HCT116 (cell line): ENCODE results near the gene RRBP1.

Experiments used
- EZH2 ChIP-seq: fragments of 200-600 bp; sonication (generic); IDR thresholded peaks from 2 replicates; pipeline ENCODE4 v1.6.1; 2017; ENCODE audit warnings: antibody characterized with exemption, mixed run types
- FOSL1 ChIP-seq: IDR thresholded peaks from 2 replicates; pipeline ENCODE4 v1.6.1; 2012; ENCODE audit warnings: low read depth
- POLR2A ChIP-seq: IDR thresholded peaks from 2 replicates; pipeline ENCODE4 v1.7.0; 2011; ENCODE audit warnings: borderline replicate concordance; ENCODE audit not compliant: insufficient read depth, insufficient read length; ENCODE audit errors: extremely low read depth
- POLR2AphosphoS5 ChIP-seq: IDR thresholded peaks from 2 replicates; pipeline ENCODE4 v1.6.1; 2011; ENCODE audit warnings: mild to moderate bottlenecking, low read depth, low read length, moderate library complexity
- RAD21 ChIP-seq: IDR thresholded peaks from 2 replicates; pipeline ENCODE4 v1.6.1; 2012; ENCODE audit warnings: low read depth, mild to moderate bottlenecking
- SP1 ChIP-seq: IDR thresholded peaks from 2 replicates; pipeline ENCODE4 v1.6.1; 2012; ENCODE audit warnings: low read depth
- YY1 ChIP-seq: IDR thresholded peaks from 2 replicates; pipeline ENCODE4 v1.6.1; 2011; ENCODE audit warnings: low read length, low read depth, moderate library complexity, mild to moderate bottlenecking; ENCODE audit not compliant: insufficient replicate concordance; ENCODE audit errors: extremely low read depth
- ZFX ChIP-seq: fragments of 450-650 bp; IDR thresholded peaks from 2 replicates; pipeline ENCODE4 v1.6.1; 2017
- ZNF274 ChIP-seq: fragments of 200-500 bp; sonication (Bioruptor generic); IDR thresholded peaks from 2 replicates; pipeline ENCODE4 v1.6.1; 2014; ENCODE audit warnings: mild to moderate bottlenecking, low read depth, low read length, inconsistent platforms
- TF ChIP-seq, protein P1 (sequence below), 3 experiments: fragments of 200-600 bp in 1 of 3; sonication (generic) in 1 of 3; IDR thresholded peaks in 2 of 3; conservative IDR thresholded peaks in 1 of 3; 2 replicates each; pipeline ENCODE4 v1.5.1; 2012 to 2017; ENCODE audit warnings: low read depth in 2 of 3, low read length in 2 of 3, antibody characterized with exemption in 1 of 3, borderline replicate concordance in 1 of 3, control low read depth in 1 of 3, mild to moderate bottlenecking in 1 of 3, mixed read lengths in 1 of 3, mixed run types in 1 of 3, moderate library complexity in 1 of 3; ENCODE audit not compliant: insufficient read depth in 1 of 3
- TF ChIP-seq, protein P2 (sequence below): IDR thresholded peaks from 2 replicates; pipeline ENCODE4 v1.6.1; 2012

DNA sequence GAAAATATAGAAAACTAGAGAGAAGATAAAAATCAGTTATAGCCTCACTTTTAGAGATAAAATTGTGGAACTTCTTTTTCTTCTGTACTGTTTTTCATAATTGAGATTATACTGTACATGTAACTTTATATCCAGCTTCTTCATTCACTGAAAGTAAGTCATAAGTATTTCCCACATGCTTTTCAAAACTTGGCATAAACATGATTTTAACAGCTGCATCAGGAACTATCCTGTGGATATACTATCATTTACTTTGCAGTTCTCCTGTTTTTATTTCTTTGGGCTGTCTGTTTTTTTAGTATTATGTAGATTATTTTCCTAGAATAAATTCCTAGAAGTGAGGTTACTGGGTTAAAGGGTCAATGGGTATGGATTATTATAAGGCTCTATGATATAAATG, 97.4 kb downstream of the RRBP1 start:
- TF ChIP-seq ZNF274 (no peak), SP1 (no peak), ZFX (no peak), EZH2 (no peak), POLR2AphosphoS5 (no peak), YY1 (no peak), RAD21 (no peak), POLR2A (no peak), FOSL1 (no peak)
- TF ChIP-seq, protein P1, sequence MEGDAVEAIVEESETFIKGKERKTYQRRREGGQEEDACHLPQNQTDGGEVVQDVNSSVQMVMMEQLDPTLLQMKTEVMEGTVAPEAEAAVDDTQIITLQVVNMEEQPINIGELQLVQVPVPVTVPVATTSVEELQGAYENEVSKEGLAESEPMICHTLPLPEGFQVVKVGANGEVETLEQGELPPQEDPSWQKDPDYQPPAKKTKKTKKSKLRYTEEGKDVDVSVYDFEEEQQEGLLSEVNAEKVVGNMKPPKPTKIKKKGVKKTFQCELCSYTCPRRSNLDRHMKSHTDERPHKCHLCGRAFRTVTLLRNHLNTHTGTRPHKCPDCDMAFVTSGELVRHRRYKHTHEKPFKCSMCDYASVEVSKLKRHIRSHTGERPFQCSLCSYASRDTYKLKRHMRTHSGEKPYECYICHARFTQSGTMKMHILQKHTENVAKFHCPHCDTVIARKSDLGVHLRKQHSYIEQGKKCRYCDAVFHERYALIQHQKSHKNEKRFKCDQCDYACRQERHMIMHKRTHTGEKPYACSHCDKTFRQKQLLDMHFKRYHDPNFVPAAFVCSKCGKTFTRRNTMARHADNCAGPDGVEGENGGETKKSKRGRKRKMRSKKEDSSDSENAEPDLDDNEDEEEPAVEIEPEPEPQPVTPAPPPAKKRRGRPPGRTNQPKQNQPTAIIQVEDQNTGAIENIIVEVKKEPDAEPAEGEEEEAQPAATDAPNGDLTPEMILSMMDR (IDR thresholded peaks at IDR 0.05 in 2 of 3, conservative IDR thresholded peaks at IDR 0.05 in 1 of 3; ENCODE audit: borderline replicate concordance in 1 of 3, insufficient read depth in 1 of 3, low read depth in 2 of 3, low read length in 2 of 3): no peak
- TF ChIP-seq, protein P2, sequence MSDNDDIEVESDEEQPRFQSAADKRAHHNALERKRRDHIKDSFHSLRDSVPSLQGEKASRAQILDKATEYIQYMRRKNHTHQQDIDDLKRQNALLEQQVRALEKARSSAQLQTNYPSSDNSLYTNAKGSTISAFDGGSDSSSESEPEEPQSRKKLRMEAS: no peak
